HG03025 (cell line): ENCODE measurements around the gene NOP56.

Experiments
- ATAC-seq: cut with Tn5 transposase; IDR thresholded peaks from one replicate; pipeline ENCODE4 v1.9.1; 2021; ENCODE audit warnings: mild to moderate bottlenecking, moderate library complexity; ENCODE audit not compliant: unreplicated experiment, low FRiP score

The NOP56 gene, protein sequence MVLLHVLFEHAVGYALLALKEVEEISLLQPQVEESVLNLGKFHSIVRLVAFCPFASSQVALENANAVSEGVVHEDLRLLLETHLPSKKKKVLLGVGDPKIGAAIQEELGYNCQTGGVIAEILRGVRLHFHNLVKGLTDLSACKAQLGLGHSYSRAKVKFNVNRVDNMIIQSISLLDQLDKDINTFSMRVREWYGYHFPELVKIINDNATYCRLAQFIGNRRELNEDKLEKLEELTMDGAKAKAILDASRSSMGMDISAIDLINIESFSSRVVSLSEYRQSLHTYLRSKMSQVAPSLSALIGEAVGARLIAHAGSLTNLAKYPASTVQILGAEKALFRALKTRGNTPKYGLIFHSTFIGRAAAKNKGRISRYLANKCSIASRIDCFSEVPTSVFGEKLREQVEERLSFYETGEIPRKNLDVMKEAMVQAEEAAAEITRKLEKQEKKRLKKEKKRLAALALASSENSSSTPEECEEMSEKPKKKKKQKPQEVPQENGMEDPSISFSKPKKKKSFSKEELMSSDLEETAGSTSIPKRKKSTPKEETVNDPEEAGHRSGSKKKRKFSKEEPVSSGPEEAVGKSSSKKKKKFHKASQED

DNA sequence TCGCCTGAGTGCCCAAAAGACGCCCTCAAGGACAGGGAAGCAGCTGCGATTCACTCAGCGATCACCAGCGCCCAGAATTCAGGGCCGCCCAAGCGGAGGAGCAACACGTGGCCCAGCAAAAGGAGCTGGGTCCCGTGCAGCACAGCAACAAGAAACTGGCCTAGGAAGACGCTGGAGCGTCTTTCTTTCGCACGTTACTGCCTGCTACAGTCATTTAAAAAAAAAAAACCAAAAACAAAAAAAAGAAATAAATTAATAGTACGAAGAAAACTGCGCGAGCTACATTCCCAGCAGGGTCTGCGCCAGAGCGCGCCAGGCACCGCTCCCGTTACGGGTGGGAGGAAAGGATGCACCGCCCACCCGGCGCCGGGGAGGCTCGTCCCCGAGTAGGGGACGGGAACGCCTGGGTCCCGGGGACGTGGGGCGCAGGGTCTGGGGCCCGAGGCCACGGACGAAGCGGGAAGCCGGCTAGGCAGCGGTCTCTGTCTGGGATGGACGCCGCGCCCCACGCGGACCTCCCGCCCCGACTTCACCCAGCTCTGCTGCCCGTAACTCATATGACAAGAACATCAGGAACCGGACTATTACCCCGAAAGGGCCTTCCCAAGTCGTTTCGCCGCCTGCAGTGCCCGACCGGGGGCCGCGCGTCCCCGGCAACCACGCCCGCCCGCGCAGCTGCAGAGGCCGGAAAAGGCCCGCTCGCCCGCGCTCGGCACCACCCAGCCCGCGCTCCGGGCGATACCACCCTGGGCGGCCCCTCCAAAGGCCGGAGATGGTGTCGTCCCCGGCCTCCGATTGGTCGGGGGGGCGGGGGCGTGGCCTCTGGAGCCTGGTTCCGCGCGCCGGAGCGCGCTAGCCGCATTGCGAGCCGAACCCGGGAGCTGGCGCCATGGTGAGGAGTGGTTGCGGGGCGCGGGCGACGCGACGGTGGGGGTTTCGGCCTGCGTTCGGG is at the start of gene NOP56:
TSS of gene NOP56 (plus strand) at position 861 of the 952 bp plus-strand sequence. CDS start at position 890, 29 bp downstream.
- peak; percentile 88 for ATAC-seq

DNA sequence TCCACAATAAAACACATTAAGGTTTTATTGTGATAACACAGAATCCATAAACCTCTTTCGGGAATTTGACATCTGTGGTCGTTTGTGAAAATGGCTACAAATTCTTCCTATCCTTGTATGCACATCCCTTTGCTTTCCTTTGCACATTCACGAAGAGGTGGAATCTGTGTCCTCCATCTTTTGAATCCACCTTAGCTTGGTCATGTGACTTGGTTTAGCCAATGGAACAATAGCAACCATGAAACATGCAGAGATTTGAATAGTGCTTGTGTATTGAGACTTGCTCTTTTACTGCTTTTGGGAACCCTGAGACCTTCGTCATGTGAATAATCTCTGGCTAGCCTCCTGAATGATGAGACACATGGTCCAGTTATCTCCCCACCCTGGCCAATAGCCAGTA is 49.7 kb upstream of the NOP56 start:
- ATAC-seq, result no peak

DNA sequence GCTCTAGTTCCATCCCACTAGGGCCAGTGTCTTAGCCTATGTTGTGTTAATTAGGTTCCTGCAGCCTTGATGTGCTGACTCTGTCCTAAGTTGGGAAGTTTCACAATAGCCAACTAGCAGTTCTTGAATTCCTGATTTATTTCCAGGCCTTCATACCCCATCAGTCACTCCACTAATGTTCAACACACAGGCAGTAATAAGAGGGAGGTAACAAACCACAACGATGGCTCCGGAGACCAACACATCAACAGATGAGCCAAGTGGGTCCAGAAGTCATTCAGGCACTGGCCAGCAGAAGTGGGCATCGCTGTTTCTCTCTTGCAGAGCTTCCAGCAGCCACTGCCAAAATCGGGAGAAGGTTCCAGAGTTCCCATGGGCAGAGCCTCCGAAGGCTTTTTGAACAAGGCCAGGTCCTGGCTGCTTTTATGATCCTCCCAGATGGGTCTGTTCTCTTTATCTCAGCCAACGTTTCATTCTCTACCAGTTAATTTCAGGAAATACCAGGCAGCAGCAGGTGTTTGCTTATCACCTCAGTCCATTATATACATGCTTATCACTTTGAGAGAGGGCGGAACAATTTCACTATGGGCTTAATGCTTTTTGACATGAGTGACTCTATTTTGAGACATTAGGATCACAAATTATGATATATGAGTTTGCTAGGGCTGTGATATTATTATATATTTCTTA is 48.5 kb upstream of the NOP56 start:
- ATAC-seq, result no peak

DNA sequence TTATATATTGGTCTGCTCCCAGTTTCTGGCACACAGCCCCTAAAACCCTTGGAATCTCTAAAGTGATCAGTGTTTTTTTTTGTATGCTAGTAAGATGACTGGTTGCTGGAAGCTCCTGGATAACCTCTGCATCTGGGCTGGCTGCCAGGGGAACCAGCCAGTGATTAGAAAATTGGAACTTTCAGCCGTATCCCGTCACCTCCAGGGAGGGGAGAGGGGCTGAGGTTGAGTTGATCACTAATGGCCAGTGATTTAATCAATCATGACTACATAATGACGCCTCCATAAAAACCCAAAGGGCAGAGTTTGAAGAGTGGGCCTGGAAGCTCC is 48.0 kb upstream of the NOP56 start:
- ATAC-seq, result no peak

DNA sequence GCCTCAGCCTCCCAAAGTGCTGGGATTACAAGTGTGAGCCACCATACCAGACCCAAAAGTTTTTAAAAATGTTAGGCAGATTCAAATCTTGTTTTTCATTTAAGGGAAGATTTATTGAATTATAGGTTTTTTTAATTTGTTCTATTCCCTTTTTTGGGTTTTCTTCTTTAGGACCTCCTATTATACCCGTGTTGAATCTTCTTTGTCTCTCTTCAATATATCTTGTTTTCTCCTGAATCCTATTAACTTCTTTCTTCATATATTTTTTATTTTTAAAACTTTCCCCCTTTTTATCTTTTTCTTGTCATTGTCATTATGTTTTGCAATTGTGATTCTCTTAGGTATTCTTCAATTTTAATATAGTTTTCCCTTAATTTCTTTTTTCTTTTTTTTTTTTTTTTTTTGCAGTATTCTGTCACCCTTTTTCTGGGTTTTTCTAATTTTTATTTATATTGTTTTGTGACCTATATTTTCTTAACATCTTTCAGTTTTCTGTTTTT is 45.9 kb upstream of the NOP56 start:
- ATAC-seq, result no peak

DNA sequence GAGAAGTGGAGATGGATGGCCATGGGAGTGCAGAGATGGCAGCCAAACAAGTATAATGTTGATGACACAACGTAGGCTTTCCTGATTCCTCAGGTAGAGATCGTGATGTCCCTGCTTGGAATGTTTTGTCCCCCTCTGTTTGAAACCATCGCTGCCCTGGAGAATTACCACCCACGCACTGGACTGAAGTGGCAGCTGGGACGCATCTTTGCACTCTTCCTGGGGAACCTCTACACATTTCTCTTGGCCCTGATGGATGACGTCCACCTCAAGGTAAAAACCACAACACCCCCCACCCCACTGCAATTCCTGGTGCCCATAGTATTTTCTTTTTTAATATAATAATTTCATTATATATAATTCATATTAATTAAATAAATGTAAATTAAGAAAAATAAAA is 42.1 kb upstream of the NOP56 start:
- no peak for ATAC-seq

DNA sequence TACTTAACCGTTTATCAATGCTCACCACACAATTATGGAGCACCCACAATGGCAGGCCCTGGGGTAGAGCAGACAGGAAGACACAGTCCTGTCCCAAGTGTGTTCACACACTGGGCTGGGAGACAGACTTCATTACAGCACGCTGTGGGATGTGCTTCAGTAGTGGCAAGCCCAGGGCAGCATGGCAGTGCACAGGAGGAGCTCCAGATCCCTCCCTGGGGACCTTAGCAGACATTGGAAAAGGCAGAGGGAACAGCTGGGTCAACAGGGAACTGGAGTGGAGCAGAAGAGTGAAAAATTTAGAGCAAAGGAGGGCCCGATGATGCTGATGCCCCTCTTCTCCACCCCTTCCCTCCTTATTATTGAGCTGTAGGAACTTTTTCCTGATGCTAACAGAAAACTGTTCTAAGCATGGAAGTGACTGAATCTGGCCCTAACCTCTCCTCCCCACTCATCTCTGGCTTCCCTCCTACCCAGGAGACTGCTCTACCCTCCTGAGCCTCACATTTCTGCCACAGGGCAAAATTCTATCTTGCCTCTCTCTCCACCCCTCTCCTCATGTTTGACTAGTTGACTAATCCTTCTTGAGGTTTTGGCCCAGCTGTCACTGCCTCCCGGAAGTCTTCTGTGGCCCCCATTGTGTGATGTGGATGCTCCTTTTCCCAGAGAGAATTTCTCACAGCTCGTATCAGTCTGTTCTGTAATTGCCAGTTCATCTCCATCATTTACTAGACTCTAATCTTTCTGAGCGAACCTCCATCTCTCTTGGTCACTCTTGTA is 41.3 kb upstream of the NOP56 start:
- no peak for ATAC-seq

DNA sequence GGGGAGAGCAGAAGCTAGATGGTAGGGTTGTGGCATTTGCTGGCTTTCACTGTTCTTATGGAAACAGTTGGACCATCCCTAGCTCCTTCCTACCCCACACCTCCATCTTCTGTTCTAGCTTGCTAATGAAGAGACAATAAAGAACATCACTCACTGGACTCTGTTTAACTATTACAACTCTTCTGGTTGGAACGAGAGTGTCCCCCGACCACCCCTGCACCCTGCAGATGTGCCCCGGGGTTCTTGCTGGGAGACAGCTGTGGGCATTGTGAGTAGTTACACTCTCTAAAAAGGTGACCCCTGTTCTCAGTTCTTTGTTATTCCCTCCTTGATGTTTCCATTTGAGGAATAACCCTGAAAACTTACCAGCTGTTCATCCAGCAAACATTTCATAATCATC is 40.4 kb upstream of the NOP56 start:
- ATAC-seq, result no peak

DNA sequence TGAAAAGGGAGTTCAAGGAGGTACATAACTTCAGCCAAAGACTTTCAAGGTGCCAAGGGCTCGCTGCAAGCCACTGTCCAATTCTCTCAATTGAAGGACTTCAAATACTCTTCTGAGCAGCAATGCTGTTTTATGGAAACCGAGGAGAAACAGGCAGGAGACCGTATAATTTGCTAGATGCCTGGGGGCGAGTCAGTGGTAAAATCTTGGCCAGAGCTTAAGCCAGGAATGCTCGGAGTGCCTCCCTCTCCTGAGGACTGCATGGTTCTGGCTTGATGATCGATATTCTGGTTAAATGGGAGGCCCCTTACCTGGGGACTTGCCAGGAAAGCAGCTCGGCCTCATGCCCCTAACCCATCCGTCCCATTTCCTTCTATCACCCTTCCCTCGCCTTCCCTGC is 35.8 kb upstream of the NOP56 start:
- no peak for ATAC-seq

DNA sequence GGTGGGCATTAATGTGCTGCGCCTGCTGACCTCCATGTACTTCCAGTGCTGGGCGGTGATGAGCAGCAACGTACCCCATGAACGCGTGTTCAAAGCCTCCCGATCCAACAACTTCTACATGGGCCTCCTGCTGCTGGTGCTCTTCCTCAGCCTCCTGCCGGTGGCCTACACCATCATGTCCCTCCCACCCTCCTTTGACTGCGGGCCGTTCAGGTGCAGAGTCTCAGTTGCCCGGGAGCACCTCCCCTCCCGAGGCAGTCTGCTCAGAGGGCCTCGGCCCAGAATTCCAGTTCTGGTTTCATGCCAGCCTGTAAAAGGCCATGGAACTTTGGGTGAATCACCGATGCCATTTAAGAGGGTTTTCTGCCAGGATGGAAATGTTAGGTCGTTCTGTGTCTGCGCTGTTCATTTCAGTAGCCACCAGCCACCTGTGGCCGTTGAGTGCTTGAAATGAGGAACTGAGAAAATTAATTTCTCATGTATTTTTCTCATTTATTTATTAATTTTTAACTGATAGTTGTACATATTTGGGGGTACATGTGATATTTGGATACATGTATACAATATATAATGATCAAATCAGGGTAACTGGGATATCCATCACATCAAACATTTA is 35.2 kb upstream of the NOP56 start:
- ATAC-seq, result no peak

DNA sequence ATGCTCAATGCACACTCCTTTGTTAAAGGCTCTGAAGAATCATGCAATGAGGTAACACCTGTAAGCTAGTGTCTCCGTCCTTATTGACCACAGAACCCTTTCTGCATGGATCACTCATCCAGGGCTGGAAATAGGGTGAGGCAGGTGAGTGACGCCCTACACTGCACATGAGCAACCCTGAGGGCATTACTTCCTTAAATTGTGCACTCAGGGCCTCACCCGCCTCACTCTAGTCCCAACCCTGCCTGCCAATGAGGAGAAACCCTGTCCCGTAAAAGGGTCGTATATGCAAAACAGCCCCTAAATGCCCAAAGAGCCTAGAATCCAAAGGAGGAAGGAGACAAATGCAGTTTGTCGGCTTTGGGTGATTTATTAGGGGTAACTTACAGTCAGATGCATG is 33.6 kb upstream of the NOP56 start:
- ATAC-seq, result no peak

DNA sequence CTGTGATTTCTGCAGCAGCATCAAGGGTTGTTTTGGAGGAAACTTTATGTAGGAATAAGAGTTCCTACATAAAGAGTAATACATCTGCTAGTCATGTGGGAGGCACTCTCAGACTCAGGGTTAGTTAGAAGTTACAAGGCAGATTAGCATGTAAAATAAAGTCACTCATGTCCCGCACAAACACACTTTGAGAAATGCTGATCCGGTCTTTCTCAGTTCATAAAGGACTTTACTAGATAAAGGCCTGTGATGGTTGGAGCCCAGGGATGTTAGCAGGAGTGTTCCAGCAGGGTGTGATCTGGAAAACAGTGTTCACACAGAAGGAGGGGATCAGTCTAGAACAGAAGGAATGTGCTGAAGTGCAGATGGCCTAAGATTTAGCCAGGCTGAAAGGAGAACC is 33.1 kb upstream of the NOP56 start:
- no peak for ATAC-seq

DNA sequence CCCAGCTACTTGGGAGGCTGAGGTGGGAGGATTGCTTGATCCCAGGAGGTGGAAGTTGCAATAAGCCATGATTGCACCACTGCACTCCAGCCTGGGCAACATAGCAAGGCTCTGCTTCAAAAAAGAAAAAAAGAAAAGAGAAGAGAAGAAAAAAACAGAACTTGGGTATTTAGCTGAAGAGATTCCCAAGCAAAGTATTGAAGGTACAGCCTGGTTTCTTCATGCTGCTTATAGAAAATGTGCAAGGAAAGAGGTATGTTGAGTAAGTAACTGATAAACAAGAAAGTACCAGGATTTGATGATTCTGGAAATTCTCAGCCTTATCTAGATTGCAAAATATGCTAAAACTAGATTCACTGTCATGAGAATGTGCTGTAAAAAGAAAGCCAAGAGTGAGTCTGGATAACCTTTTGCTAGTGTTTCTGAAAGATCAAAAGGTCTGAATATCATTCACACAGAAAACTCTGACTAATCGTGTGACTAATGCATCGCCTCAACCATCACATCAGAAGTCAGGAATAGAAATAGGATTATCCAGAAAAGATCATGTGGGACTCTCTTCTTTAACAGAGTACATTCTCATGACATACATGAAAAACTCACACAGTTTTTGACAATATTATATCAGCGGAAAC is 32.4 kb upstream of the NOP56 start:
- no peak for ATAC-seq

DNA sequence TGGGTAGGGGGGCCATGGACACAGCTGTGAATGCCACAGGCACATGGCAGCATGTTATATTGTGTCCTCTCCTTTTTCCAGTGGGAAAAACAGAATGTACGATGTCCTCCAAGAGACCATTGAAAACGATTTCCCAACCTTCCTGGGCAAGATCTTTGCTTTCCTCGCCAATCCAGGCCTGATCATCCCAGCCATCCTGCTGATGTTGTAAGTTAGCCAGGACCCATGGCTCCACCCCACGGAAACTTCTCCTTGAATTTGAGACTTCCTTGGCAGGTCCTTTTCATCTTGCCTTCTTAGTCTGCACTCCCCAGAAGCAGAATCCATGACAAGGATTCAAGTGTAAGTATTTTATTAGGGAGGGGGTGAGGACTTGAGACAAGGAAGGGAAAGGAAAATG is 28.2 kb upstream of the NOP56 start:
- no peak for ATAC-seq

DNA sequence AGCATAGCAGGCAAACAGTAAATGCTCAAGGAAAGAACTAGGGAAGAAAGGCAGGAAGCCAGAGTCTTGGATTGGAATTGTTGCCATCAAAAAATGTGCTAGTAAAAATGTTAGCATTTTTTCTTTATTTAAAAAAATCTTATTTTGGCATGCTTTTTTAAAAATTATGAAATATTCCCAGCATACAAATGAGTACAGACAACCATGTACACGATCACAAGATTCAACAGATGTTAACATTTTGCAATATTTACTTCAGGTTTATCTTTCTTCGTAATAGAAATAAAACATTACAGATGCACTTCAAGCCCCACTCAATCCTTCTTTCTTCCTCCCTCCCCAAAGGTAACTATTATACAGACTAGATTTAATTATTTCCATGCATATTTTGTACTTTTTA is 27.4 kb upstream of the NOP56 start:
- ATAC-seq, result no peak

DNA sequence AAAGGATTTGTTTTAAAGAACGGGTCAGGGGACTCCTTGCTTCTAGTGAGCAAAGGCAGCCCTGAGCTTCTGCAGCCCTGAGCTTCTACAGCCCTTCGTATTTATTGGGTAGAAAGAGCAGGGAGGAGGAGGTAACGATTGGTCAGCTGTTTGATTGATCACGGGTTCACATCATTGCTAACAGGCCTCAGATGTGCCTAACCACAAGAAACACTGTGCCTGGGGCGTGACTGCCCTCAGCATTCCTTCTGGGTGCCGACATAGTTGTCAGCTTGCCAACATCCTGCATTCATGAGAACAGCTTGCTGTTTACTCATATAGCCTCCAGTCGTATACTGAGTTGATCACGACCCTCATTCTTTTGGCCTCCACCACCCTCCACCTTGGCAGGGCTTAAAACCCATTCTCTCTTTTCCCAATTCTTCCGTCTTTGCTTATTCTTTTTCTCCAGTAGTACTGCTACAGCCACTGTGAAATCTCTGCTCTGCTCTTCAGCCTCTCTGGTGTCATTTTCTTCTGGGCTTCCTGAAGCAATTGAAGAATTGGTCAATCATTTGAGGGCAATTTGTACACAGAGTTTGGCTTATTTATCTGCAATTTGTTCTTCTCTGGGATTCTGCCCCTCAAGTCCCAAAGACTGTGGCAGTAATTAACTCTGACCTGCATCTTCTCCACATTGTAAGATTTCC is 25.4 kb upstream of the NOP56 start:
- ATAC-seq, result no peak

DNA sequence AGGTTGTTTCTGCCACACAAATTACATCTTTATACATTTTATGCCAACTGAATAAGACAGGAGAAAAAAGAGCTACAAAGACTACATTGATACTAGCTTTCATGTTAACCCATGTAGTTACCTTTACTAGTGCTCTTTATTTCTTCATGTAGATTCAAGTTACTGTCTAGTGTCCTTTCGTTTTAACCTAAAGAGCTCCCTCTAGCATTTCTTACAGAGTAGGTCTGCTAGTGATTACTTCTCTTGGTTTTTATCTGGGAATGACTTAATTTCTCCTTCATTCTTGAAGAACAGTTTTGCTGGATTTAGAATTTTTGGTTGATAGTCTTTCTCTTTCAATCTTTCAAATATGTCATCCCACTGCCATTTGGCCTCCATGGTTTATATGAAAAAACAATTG is 21.2 kb upstream of the NOP56 start:
- no peak for ATAC-seq

DNA sequence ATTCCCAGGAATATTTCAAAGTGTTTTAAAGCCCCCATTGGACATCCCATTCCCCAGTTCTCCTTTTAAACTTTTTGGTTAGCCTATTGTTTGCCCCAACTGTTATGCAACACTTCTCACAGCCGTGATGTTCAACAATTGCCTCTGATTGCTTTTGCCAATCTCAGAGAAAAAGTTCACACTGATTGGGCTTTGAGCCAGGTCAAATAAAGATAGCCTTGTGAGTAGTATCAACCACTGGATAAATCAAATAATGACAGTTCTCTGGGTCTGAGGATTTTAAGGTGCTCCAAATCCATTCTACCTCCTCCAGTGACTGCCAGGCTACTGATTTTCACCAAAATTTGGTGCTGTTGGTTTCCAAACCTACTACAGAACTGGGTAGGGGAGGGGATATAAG is 19.1 kb upstream of the NOP56 start:
- ATAC-seq, result no peak
